ENCODE measurements around the gene CH25H. TPM values are rescaled to one million over a fixed set of nuclear protein-coding genes. Genes with fewer than 3 reads are reported as not detected.
A peak's percentile ranks its signal among the peaks of the same experiment; 100 is the strongest.
"Not testable (repeated sequence)": the region's sequence is repeated elsewhere in the genome, so short reads cannot be mapped to it uniquely, and the experiment has no call there.

CH25H gene
- total RNA-seq, 4 donors from 2014 or later = 1.1 to 2.1 TPM; not detected in 2

- DNase-seq = no peak
- 85% methylated on average over 2 of the region's 2 CpGs; no CpG with 5 or more reads in 1 of the 2 donors for WGBS, 2 donors (ENCODE audit: low coverage in 1 of 2)
- Histone ChIP-seq H3K4me1 (peaks cover 0 to 13% (median 5%) of the 10 kb centered on the region in 4 donors), H3K36me3 (no peaks in the 10 kb centered on the region), H3K4me3 (peak overlapping the region in 3 of 4 donors; percentile 52 to 78 (median 77)), H3K27ac (peak overlapping the region; percentile 77 to 84 (median 82)), H3K9me3 (no peaks in the 10 kb centered on the region), H3K27me3 (no peaks in the 10 kb centered on the region)
- in situ Hi-C loops (cut with MboI; ENCODE audit: low pct_ligation_motif_present in 1 of 4, low pct_unique_long_range_greater_than_20kb in 1 of 4, low sequenced_read_pairs in 3 of 4) = loop anchor here in 1 of 4 donors (10.0 kb wide), 1 partner anchor 303 kb away; no protein-coding TSS in a partner anchor
- intact Hi-C loops (cut with DNase I; ENCODE audit: low total_unique reads) = no loop called here
- no peak for TF ChIP-seq POLR2A (IDR thresholded peaks at IDR 0.05)
- TF ChIP-seq CTCF (IDR thresholded peaks at IDR 0.05) = no peak
- no peak for TF ChIP-seq POLR2AphosphoS5 (IDR thresholded peaks at IDR 0.05)
- TF ChIP-seq EP300 (IDR thresholded peaks at IDR 0.05; ENCODE audit: low read depth) = no peak
Measured at GRCh38 chr10:89252225-89252585, 45.1 kb upstream of the CH25H start.

- TF ChIP-seq POLR2A (IDR thresholded peaks at IDR 0.05) = peak; percentile 61
- TF ChIP-seq CTCF (IDR thresholded peaks at IDR 0.05) = no peak
- peak; percentile 28 to 60 (median 46) for TF ChIP-seq POLR2AphosphoS5 (IDR thresholded peaks at IDR 0.05)
- no peak for TF ChIP-seq EP300 (IDR thresholded peaks at IDR 0.05; ENCODE audit: low read depth)
- H3K36me3 ChIP-seq = no peaks in the 10 kb centered on the region
- intact Hi-C loops (cut with DNase I; ENCODE audit: low total_unique reads) (no loop called here), in situ Hi-C loops (cut with MboI; ENCODE audit: low pct_ligation_motif_present in 1 of 4, low pct_unique_long_range_greater_than_20kb in 1 of 4, low sequenced_read_pairs in 3 of 4) (loop anchor here in 1 of 4 donors (10.0 kb wide), 1 partner anchor 303 kb away; no protein-coding TSS in a partner anchor)
- no peaks in the 10 kb centered on the region for H3K9me3 ChIP-seq
- DNase-seq = peak; percentile 94
- peak within 1 kb of the TSS; percentile 52 to 85 (median 78) for H3K4me3 ChIP-seq
- H3K27ac ChIP-seq = peak within 1 kb of the TSS; percentile 77 to 84 (median 82)
- 2 to 3% methylated on average over 3 to 26 of the region's 53 CpGs for WGBS, 2 donors (ENCODE audit: low coverage in 1 of 2)
- peaks cover 0 to 13% (median 5%) of the 10 kb centered on the region in 4 donors for H3K4me1 ChIP-seq
- H3K27me3 ChIP-seq = no peaks in the 10 kb centered on the region
Measured at GRCh38 chr10:89251409-89252224, 44.5 kb upstream of the CH25H start, which contains the start of gene LIPA. Gene LIPA, minus strand, starts transcription at chr10:89251775. Its CDS starts 4,127 bp downstream, at chr10:89247648.

- H3K27ac ChIP-seq = peak overlapping the region; percentile 77 to 84 (median 82)
- no peaks in the 10 kb centered on the region for H3K36me3 ChIP-seq
- peak overlapping the region; percentile 52 to 85 (median 78) for H3K4me3 ChIP-seq
- H3K4me1 ChIP-seq = peaks cover 0 to 13% (median 5%) of the 10 kb centered on the region in 4 donors
- no peaks in the 10 kb centered on the region for H3K27me3 ChIP-seq
- WGBS, 2 donors (ENCODE audit: low coverage in 1 of 2) = 16 to 23% methylated on average over 2 to 13 of the region's 13 CpGs
- no peaks in the 10 kb centered on the region for H3K9me3 ChIP-seq
- TF ChIP-seq EP300 (IDR thresholded peaks at IDR 0.05; ENCODE audit: low read depth) (no peak), POLR2AphosphoS5 (IDR thresholded peaks at IDR 0.05) (no peak), POLR2A (IDR thresholded peaks at IDR 0.05) (no peak), CTCF (IDR thresholded peaks at IDR 0.05) (no peak)
- no peak for DNase-seq
- in situ Hi-C loops (cut with MboI; ENCODE audit: low pct_ligation_motif_present in 1 of 4, low pct_unique_long_range_greater_than_20kb in 1 of 4, low sequenced_read_pairs in 3 of 4) = loop anchor here in 1 of 4 donors (10.0 kb wide), 1 partner anchor 304 kb away; no protein-coding TSS in a partner anchor
- intact Hi-C loops (cut with DNase I; ENCODE audit: low total_unique reads) = no loop called here
Measured at GRCh38 chr10:89250865-89251408, 43.8 kb upstream of the CH25H start.

- in situ Hi-C loops (cut with MboI; ENCODE audit: low pct_ligation_motif_present in 1 of 4, low pct_unique_long_range_greater_than_20kb in 1 of 4, low sequenced_read_pairs in 3 of 4) = no loop called here
- 71 to 78% methylated on average over 3 of the region's 3 CpGs for WGBS, 2 donors (ENCODE audit: low coverage in 1 of 2)
- H3K27me3 ChIP-seq = no peaks in the 10 kb centered on the region
- H3K9me3 ChIP-seq = no peaks in the 10 kb centered on the region
- H3K36me3 ChIP-seq = no peaks in the 10 kb centered on the region
- TF ChIP-seq CTCF (IDR thresholded peaks at IDR 0.05) = no peak
- no peak for TF ChIP-seq POLR2A (IDR thresholded peaks at IDR 0.05)
- TF ChIP-seq POLR2AphosphoS5 (IDR thresholded peaks at IDR 0.05) = no peak
- TF ChIP-seq EP300 (IDR thresholded peaks at IDR 0.05; ENCODE audit: low read depth) = no peak
- peaks cover 0 to 15% (median 5%) of the 10 kb centered on the region in 4 donors for H3K4me1 ChIP-seq
- no peak overlapping the region for H3K4me3 ChIP-seq
- no peak overlapping the region for H3K27ac ChIP-seq
- no peak for DNase-seq
- intact Hi-C loops (cut with DNase I; ENCODE audit: low total_unique reads) = no loop called here
Measured at GRCh38 chr10:89248990-89249389, 41.9 kb upstream of the CH25H start.

- H3K9me3 ChIP-seq; H3K27me3 ChIP-seq; DNase-seq; H3K27ac ChIP-seq; H3K4me3 ChIP-seq; H3K36me3 ChIP-seq; intact Hi-C loops (cut with DNase I; ENCODE audit: low total_unique reads); in situ Hi-C loops (cut with MboI; ENCODE audit: low pct_ligation_motif_present in 1 of 4, low pct_unique_long_range_greater_than_20kb in 1 of 4, low sequenced_read_pairs in 3 of 4): not testable (repeated sequence)
- peaks cover 0 to 16% (median 5%) of the 10 kb centered on the region in 4 donors for H3K4me1 ChIP-seq
- WGBS, 2 donors (ENCODE audit: low coverage in 1 of 2) = 97 to 100% methylated on average over 2 of the region's 2 CpGs
Measured at GRCh38 chr10:89247623-89248022, 40.5 kb upstream of the CH25H start.
